ENCODE measurements around the gene CNNM1. TPM values are rescaled to one million over a fixed set of nuclear protein-coding genes. Genes with fewer than 3 reads are reported as not detected.

CNNM1 gene
- total and polyA plus RNA-seq, 9 of the 15 experiments (the other 6 are each of a cell fraction or from before 2014, with no cell fraction given), result not detected

- CTCF ChIA-PET (ENCODE audit: low intra/inter-chr PET ratio), result no interaction called here
- H3K4me2 ChIP-seq (ENCODE audit: insufficient read depth, low read length), result peak within 1 kb of the TSS; percentile 97
- ATAC-seq, result peak; percentile 93
- FAIRE-seq, result peak; percentile 99
- BruUV-seq (replicated peaks), result no TSS peak
- DNase-seq (ENCODE audit: extremely low read depth in 1 of 4, low spot score in 3 of 4), result peak; percentile 92 to 97 (median 94)
- H3K79me2 ChIP-seq (ENCODE audit: control insufficient read depth, insufficient read depth, low read length), result peaks cover 77% of the 10 kb centered on the region
- no peaks in the 10 kb centered on the region for H3K9me3 ChIP-seq (replicated peaks; ENCODE audit: control insufficient read depth, insufficient read depth, low read depth, low read length)
- peaks cover 8% of the 10 kb centered on the region for H3K9me1 ChIP-seq (ENCODE audit: control insufficient read depth, insufficient read depth, low read length)
- H3K4me1 ChIP-seq (replicated peaks in 1 of 2; ENCODE audit: control insufficient read depth in 2 of 2, insufficient read depth in 2 of 2, low read length in 2 of 2), result peaks cover 5 to 16% of the 10 kb centered on the region in 2 experiments; a peak in 3 of 5 replicates
- WGBS (ENCODE audit: insufficient coverage, low coverage, missing lambda C conversion rate), result under 1% methylated on average over 42 of the region's 59 CpGs
- no peaks in the 10 kb centered on the region for H3K27me3 ChIP-seq (ENCODE audit: control insufficient read depth in 2 of 2, insufficient read depth in 2 of 2, low read length in 2 of 2)
- peaks cover 25% of the 10 kb centered on the region; the same call in 2 of the 3 replicates for H3K36me3 ChIP-seq (ENCODE audit: control insufficient read depth, insufficient read depth, low read length)
- H4K20me1 ChIP-seq (replicated peaks; ENCODE audit: control insufficient read depth, insufficient read depth, low read length), result peaks cover 10% of the 10 kb centered on the region
- intact Hi-C loops (cut with micrococcal nuclease), result loop anchor here (2.0 to 10.0 kb wide), 2 partner anchors 190 to 284 kb away; partner anchors contain the start of gene SLC25A28
- POLR2A ChIA-PET, result interaction anchor here (0.5 to 3.7 kb wide), 29 partner anchors 9 to 1348 kb away, joined by 3 to 23 read pairs (median 3); partner anchors contain the start of genes COX15, CUTC, ENTPD7 and SLC25A28
- in situ Hi-C loops (cut with MboI), result loop anchor here (5.0 to 25.0 kb wide), 2 partner anchors 182 to 282 kb away; no protein-coding TSS in a partner anchor
- peak within 1 kb of the TSS; percentile 88 for H2AFZ ChIP-seq (ENCODE audit: low read depth, low read length)
- H3K4me3 ChIP-seq, result peak within 1 kb of the TSS; percentile 95
- H3K27ac ChIP-seq (ENCODE audit: extremely low read depth, low read depth, low read length), result peak within 1 kb of the TSS; percentile 97
- H3K9ac ChIP-seq (ENCODE audit: insufficient read depth in 1 of 2, low read depth in 2 of 2, low read length in 2 of 2), result peak within 1 kb of the TSS; percentile 92 to 98
- peak; percentile 47 for TF ChIP-seq PHF20 (IDR thresholded peaks at IDR 0.05; ENCODE audit: partially characterized antibody)
- 0 out of 2 replicates have a peak, but pooled peaks have one; percentile 33 for TF ChIP-seq ETV5 (CRISPR knock-in tag; IDR thresholded peaks at IDR 0.05; ENCODE audit: low read depth)
- peak; percentile 2; the same call in 1 of the 2 replicates for TF ChIP-seq ZNF511 (CRISPR knock-in tag; IDR thresholded peaks at IDR 0.05)
- TF ChIP-seq DMBX1 (CRISPR knock-in tag; IDR thresholded peaks at IDR 0.05; ENCODE audit: borderline replicate concordance), result 0 out of 2 replicates have a peak, but pooled peaks have one; percentile 17
- TF ChIP-seq CHD2 (IDR thresholded peaks at IDR 0.05; ENCODE audit: low read depth, low read length), result peak; percentile 80
- peak; percentile 100 for TF ChIP-seq CEBPG (CRISPR knock-in tag; IDR thresholded peaks at IDR 0.05)
- peak; percentile 100 for TF ChIP-seq CEBPG (tag; conservative IDR thresholded peaks at IDR 0.05 in 1 of 2, IDR thresholded peaks at IDR 0.05 in 1 of 2)
- peak; percentile 72 for TF ChIP-seq CREB1 (IDR thresholded peaks at IDR 0.05)
- TF ChIP-seq CREB1 (CRISPR knock-in tag; IDR thresholded peaks at IDR 0.05), result peak; percentile 70; the same call in 1 of the 2 replicates
- peak; percentile 86 for TF ChIP-seq RBM25 (IDR thresholded peaks at IDR 0.05; ENCODE audit: low read depth, low read length, severe bottlenecking)
- no peak for TF ChIP-seq ZNF24 (IDR thresholded peaks at IDR 0.05)
- peak; percentile 94 for TF ChIP-seq EP400 (IDR thresholded peaks at IDR 0.05)
- no peak for TF ChIP-seq EWSR1 (IDR thresholded peaks at IDR 0.05; ENCODE audit: borderline replicate concordance, low read depth, partially characterized antibody)
- no peak for TF ChIP-seq SAP30 (IDR thresholded peaks at IDR 0.05; ENCODE audit: borderline replicate concordance, insufficient read depth, low read depth, low read length, poor library complexity, severe bottlenecking)
- TF ChIP-seq TSC22D4 (tag; IDR thresholded peaks at IDR 0.05), result no peak
- 0 out of 4 replicates have a peak, but pooled peaks of 1 of the 2 experiments have one; percentile 28 for TF ChIP-seq UBTF (IDR thresholded peaks at IDR 0.05; ENCODE audit: borderline replicate concordance in 1 of 2, low read depth in 2 of 2, low read length in 2 of 2)
- TF ChIP-seq, protein P1, sequence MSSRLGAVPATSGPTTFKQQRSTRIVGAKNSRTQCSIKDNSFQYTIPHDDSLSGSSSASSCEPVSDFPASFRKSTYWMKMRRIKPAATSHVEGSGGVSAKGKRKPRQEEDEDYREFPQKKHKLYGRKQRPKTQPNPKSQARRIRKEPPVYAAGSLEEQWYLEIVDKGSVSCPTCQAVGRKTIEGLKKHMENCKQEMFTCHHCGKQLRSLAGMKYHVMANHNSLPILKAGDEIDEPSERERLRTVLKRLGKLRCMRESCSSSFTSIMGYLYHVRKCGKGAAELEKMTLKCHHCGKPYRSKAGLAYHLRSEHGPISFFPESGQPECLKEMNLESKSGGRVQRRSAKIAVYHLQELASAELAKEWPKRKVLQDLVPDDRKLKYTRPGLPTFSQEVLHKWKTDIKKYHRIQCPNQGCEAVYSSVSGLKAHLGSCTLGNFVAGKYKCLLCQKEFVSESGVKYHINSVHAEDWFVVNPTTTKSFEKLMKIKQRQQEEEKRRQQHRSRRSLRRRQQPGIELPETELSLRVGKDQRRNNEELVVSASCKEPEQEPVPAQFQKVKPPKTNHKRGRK (tag; IDR thresholded peaks at IDR 0.05), result no peak
These were observed 101.5 kb downstream of the CNNM1 start, which contains the start of gene GOT1 for GRCh38 chr10:99430451-99431189. TSS of gene GOT1 (minus strand) at chr10:99430624. CDS start at chr10:99430565, 59 bp downstream.
